ENCODE measurements around the gene SDHA. TPM values are rescaled to one million over a fixed set of nuclear protein-coding genes. Genes with fewer than 3 reads are reported as not detected.

The SDHA gene
- total RNA-seq, 4 donors from 2014 or later, result 67.7 to 95.3 (median 78.3) TPM

- no peaks in the 10 kb centered on the region for H3K4me1 ChIP-seq
- no peaks in the 10 kb centered on the region for H3K9me3 ChIP-seq
- 81 to 85% methylated on average over 7 to 9 of the region's 9 CpGs for WGBS, 2 donors
Measured at GRCh38 chr5:181160-181559, 37.0 kb upstream of the SDHA start.

GRCh38 chr5:181566-181965, 36.6 kb upstream of the SDHA start:
- Histone ChIP-seq H3K27ac (no peak overlapping the region), H3K36me3 (no peaks in the 10 kb centered on the region), H3K9me3 (no peaks in the 10 kb centered on the region), H3K4me1 (no peaks in the 10 kb centered on the region), H3K27me3 (peaks cover 0 to under 1% of the 10 kb centered on the region in 2 donors), H3K4me3 (no peak overlapping the region)
- WGBS, 2 donors, result 90 to 95% methylated on average over 21 of the region's 22 CpGs
- TF ChIP-seq CTCF (IDR thresholded peaks at IDR 0.05) (no peak), POLR2A (IDR thresholded peaks at IDR 0.05) (no peak), EP300 (IDR thresholded peaks at IDR 0.05) (no peak)
- no peak for DNase-seq (ENCODE audit: low spot score in 2 of 2)

More at GRCh38 chr5:181160-181559, 37.0 kb upstream of the SDHA start:
- no peak for TF ChIP-seq EP300 (IDR thresholded peaks at IDR 0.05)
- TF ChIP-seq POLR2A (IDR thresholded peaks at IDR 0.05), result no peak
- no peak for TF ChIP-seq CTCF (IDR thresholded peaks at IDR 0.05)
- Histone ChIP-seq H3K36me3 (no peaks in the 10 kb centered on the region), H3K27me3 (no peaks in the 10 kb centered on the region), H3K27ac (no peak overlapping the region), H3K4me3 (no peak overlapping the region)
- DNase-seq (ENCODE audit: low spot score in 2 of 2), result no peak

GRCh38 chr5:182126-182525, 36.0 kb upstream of the SDHA start:
- no peaks in the 10 kb centered on the region for H3K4me1 ChIP-seq
- no peaks in the 10 kb centered on the region for H3K9me3 ChIP-seq
- TF ChIP-seq POLR2A (IDR thresholded peaks at IDR 0.05) (no peak), EP300 (IDR thresholded peaks at IDR 0.05) (no peak), CTCF (IDR thresholded peaks at IDR 0.05) (no peak)
- H3K36me3 ChIP-seq, result no peaks in the 10 kb centered on the region
- H3K27ac ChIP-seq, result no peak overlapping the region
- peaks cover 0 to 6% of the 10 kb centered on the region in 2 donors for H3K27me3 ChIP-seq
- no peak for DNase-seq (ENCODE audit: low spot score in 2 of 2)
- WGBS, 2 donors, result 95 to 96% methylated on average over 12 of the region's 12 CpGs
- no peak overlapping the region for H3K4me3 ChIP-seq

GRCh38 chr5:184471-184870, 33.6 kb upstream of the SDHA start:
- no peak for DNase-seq (ENCODE audit: low spot score in 2 of 2)
- no peak for TF ChIP-seq EP300 (IDR thresholded peaks at IDR 0.05)
- no peak for TF ChIP-seq CTCF (IDR thresholded peaks at IDR 0.05)
- no peak for TF ChIP-seq POLR2A (IDR thresholded peaks at IDR 0.05)
- 71 to 77% methylated on average over 7 of the region's 7 CpGs for WGBS, 2 donors
- H3K4me3 ChIP-seq, result no peak overlapping the region
- H3K4me1 ChIP-seq, result peaks cover 0 to 11% (median 0%) of the 10 kb centered on the region in 4 donors
- no peak overlapping the region for H3K27ac ChIP-seq
- no peaks in the 10 kb centered on the region for H3K36me3 ChIP-seq
- peaks cover 0 to 20% of the 10 kb centered on the region in 2 donors for H3K27me3 ChIP-seq
- H3K9me3 ChIP-seq, result no peaks in the 10 kb centered on the region

GRCh38 chr5:185095-186070, 32.7 kb upstream of the SDHA start:
- peaks cover 0 to 29% of the 10 kb centered on the region in 2 donors for H3K27me3 ChIP-seq
- peaks cover 0 to 11% (median 0%) of the 10 kb centered on the region in 4 donors for H3K4me1 ChIP-seq
- no peak for TF ChIP-seq CTCF (IDR thresholded peaks at IDR 0.05)
- no peak for TF ChIP-seq EP300 (IDR thresholded peaks at IDR 0.05)
- TF ChIP-seq POLR2A (IDR thresholded peaks at IDR 0.05), result no peak
- H3K27ac ChIP-seq, result no peak overlapping the region
- no peaks in the 10 kb centered on the region for H3K36me3 ChIP-seq
- no peak for DNase-seq (ENCODE audit: low spot score in 2 of 2)
- no peak overlapping the region for H3K4me3 ChIP-seq
- H3K9me3 ChIP-seq, result no peaks in the 10 kb centered on the region
- 77 to 80% methylated on average over 20 to 21 of the region's 21 CpGs for WGBS, 2 donors
